H1 (cell line): ENCODE results near the gene SRPX. TPM values are rescaled to one million over a fixed set of nuclear protein-coding genes. Genes with fewer than 3 reads are reported as not detected.

Experiments used
- CTCF ChIA-PET: fragments of 300-600 bp; sonication (Branson Sonifier 250); formaldehyde crosslinking; loops from one replicate; lab custom pipeline; 2021; ENCODE audit not compliant: partially characterized antibody; lab: Charles Lee
- POLR2A ChIA-PET: fragments of 300-600 bp; sonication (Branson Sonifier 250); formaldehyde crosslinking; loops from one replicate; lab custom pipeline; 2021; ENCODE audit warnings: inconsistent platforms; ENCODE audit not compliant: partially characterized antibody; lab: Charles Lee
- DNase-seq, 2 experiments: peaks; one replicate each; pipeline versions ENCODE4 v3.0.0 to v3.0.0-alpha.2; 2010 to 2022; ENCODE audit warnings: low spot score in 2 of 2, low read depth in 1 of 2, mixed read lengths in 1 of 2
- FAIRE-seq: peaks from 2 replicates; lab custom pipeline; 2011; peaks lifted over from hg19 to GRCh38; lab: Jason Lieb, UNC
- H2AFZ ChIP-seq: 2 replicates; pipeline ENCODE4 v1.8.1; 2012; ENCODE audit warnings: low read length, inconsistent platforms
- H2AK5ac ChIP-seq: 2 replicates; pipeline ENCODE4 v1.6.1; 2013; ENCODE audit warnings: low read depth, low read length
- H2BK120ac ChIP-seq: replicated peaks from 2 replicates; pipeline ENCODE3; 2013; ENCODE audit warnings: low read depth, low read length, inconsistent platforms
- H2BK12ac ChIP-seq: 2 replicates; pipeline ENCODE4 v1.6.1; 2013; ENCODE audit warnings: low read depth, low read length
- H2BK15ac ChIP-seq: 2 replicates; pipeline ENCODE4 v1.6.1; 2013; ENCODE audit warnings: low read length
- H2BK20ac ChIP-seq: 2 replicates; pipeline ENCODE4 v1.6.1; 2013; ENCODE audit warnings: low read length
- H2BK5ac ChIP-seq: 2 replicates; pipeline ENCODE4 v1.6.1; 2013; ENCODE audit warnings: low read depth, low read length
- H3K14ac ChIP-seq: 2 replicates; pipeline ENCODE4 v1.6.1; 2013; ENCODE audit warnings: inconsistent platforms; ENCODE audit not compliant: insufficient read length
- H3K18ac ChIP-seq: 2 replicates; pipeline ENCODE4 v1.6.1; 2013; ENCODE audit warnings: low read length; ENCODE audit errors: extremely low read depth
- H3K23ac ChIP-seq: 2 replicates; pipeline ENCODE4 v1.6.1; 2013; ENCODE audit warnings: inconsistent platforms; ENCODE audit not compliant: insufficient read length
- H3K23me2 ChIP-seq: 2 replicates; pipeline ENCODE4 v1.6.1; 2013; ENCODE audit warnings: low read depth, low read length
- H3K27ac ChIP-seq: 2 replicates; pipeline ENCODE4 v1.6.1; 2011; ENCODE audit warnings: low read depth, low read length, inconsistent platforms
- H3K27me3 ChIP-seq, 4 experiments: replicated peaks in 1 of 4; 1 replicate in 1 of 4; 2 replicates in 3 of 4; pipeline versions ENCODE4 v1.6.1 to v1.8.1; 2011 to 2013; ENCODE audit warnings: low read length in 3 of 4, mild to moderate bottlenecking in 3 of 4, inconsistent platforms in 2 of 4, mixed read lengths in 2 of 4, moderate library complexity in 1 of 4; ENCODE audit not compliant: control insufficient read depth in 3 of 4, insufficient read depth in 3 of 4; ENCODE audit errors: extremely low read depth in 1 of 4
- H3K36me3 ChIP-seq, 4 experiments: 2 replicates each; pipeline versions ENCODE4 v1.6.1 to v1.8.1; 2011 to 2013; ENCODE audit warnings: mild to moderate bottlenecking in 4 of 4, low read length in 3 of 4, moderate library complexity in 2 of 4, control low read depth in 1 of 4, inconsistent platforms in 1 of 4; ENCODE audit not compliant: insufficient read depth in 4 of 4, control insufficient read depth in 2 of 4
- H3K4ac ChIP-seq: replicated peaks from 2 replicates; pipeline ENCODE3; 2013; ENCODE audit warnings: low read length, low read depth, mixed read lengths, inconsistent platforms; ENCODE audit not compliant: insufficient read length
- H3K4me1 ChIP-seq, 4 experiments: replicated peaks in 1 of 4; 1 replicate in 1 of 4; 2 replicates in 3 of 4; pipeline versions ENCODE4 v1.6.1 to v1.8.1; 2011 to 2013; ENCODE audit warnings: low read length in 3 of 4, inconsistent platforms in 2 of 4, mixed read lengths in 1 of 4; ENCODE audit not compliant: insufficient read depth in 4 of 4, control insufficient read depth in 3 of 4
- H3K4me2 ChIP-seq, 2 experiments: 2 replicates each; pipeline versions ENCODE4 v1.6.1 to v1.8.1; 2011 to 2013; ENCODE audit warnings: low read depth in 2 of 2, low read length in 2 of 2, control low read depth in 1 of 2, inconsistent platforms in 1 of 2, mild to moderate bottlenecking in 1 of 2; ENCODE audit not compliant: insufficient read depth in 1 of 2
- H3K4me3 ChIP-seq, 4 experiments: fragments of 200-600, 300-600 bp in 1 of 4; sonication (generic), shearing (Covaris generic), sonication (Bioruptor Twin) in 1 of 4; 2 replicates each; pipeline versions ENCODE4 v1.5.1 to v1.8.1; 2011 to 2016; ENCODE audit warnings: low read length in 4 of 4, low read depth in 3 of 4, control low read depth in 2 of 4, inconsistent platforms in 2 of 4, mild to moderate bottlenecking in 2 of 4, mixed read lengths in 1 of 4, moderate library complexity in 1 of 4; ENCODE audit not compliant: insufficient read depth in 2 of 4; ENCODE audit errors: extremely low read depth in 1 of 4
- H3K56ac ChIP-seq: replicated peaks from 2 replicates; pipeline ENCODE3; 2013; ENCODE audit warnings: low read depth, mild to moderate bottlenecking, mixed read lengths, low read length, inconsistent platforms; ENCODE audit not compliant: insufficient read length
- H3K79me1 ChIP-seq: 2 replicates; pipeline ENCODE4 v1.6.1; 2013; ENCODE audit warnings: low read depth, low read length, control low read depth
- H3K79me2 ChIP-seq, 2 experiments: 2 replicates each; pipeline versions ENCODE4 v1.6.1 to v1.8.1; 2012 to 2013; ENCODE audit warnings: low read length in 2 of 2, mild to moderate bottlenecking in 2 of 2, inconsistent platforms in 1 of 2; ENCODE audit not compliant: insufficient read depth in 2 of 2, control insufficient read depth in 1 of 2
- H3K9ac ChIP-seq, 4 experiments: replicated peaks in 1 of 4; 1 replicate in 1 of 4; 2 replicates in 3 of 4; pipeline versions ENCODE4 v1.6.1 to v1.8.1; 2011 to 2013; ENCODE audit warnings: low read depth in 3 of 4, low read length in 3 of 4, control low read depth in 2 of 4, mild to moderate bottlenecking in 2 of 4, moderate library complexity in 2 of 4, inconsistent platforms in 1 of 4; ENCODE audit errors: extremely low read depth in 1 of 4
- H3K9me3 ChIP-seq, 2 experiments: 2 replicates each; pipeline versions ENCODE4 v1.6.1 to v1.8.1; 2012 to 2013; ENCODE audit warnings: mild to moderate bottlenecking in 2 of 2, moderate library complexity in 2 of 2, control low read depth in 1 of 2, inconsistent platforms in 1 of 2, low read depth in 1 of 2, low read length in 1 of 2, mixed read lengths in 1 of 2; ENCODE audit not compliant: insufficient read depth in 2 of 2
- H4K20me1 ChIP-seq, 2 experiments: replicated peaks in 1 of 2; 2 replicates each; pipeline versions ENCODE3 to v1.8.1; 2011 to 2013; ENCODE audit warnings: inconsistent platforms in 2 of 2, low read length in 2 of 2, mild to moderate bottlenecking in 1 of 2; ENCODE audit not compliant: insufficient read depth in 2 of 2, control insufficient read depth in 1 of 2
- H4K5ac ChIP-seq: 2 replicates; pipeline ENCODE4 v1.6.1; 2013; ENCODE audit warnings: low read length, low read depth, mixed read lengths, inconsistent platforms; ENCODE audit not compliant: insufficient read length
- H4K8ac ChIP-seq: 2 replicates; pipeline ENCODE4 v1.8.0; 2013; ENCODE audit warnings: mild to moderate bottlenecking, moderate library complexity, low read length, inconsistent platforms; ENCODE audit not compliant: insufficient read depth; ENCODE audit errors: extremely low read depth
- H4K91ac ChIP-seq: replicated peaks from 2 replicates; pipeline ENCODE3; 2013; ENCODE audit warnings: low read length, mixed read lengths, inconsistent platforms; ENCODE audit not compliant: insufficient read length
- CHD2 ChIP-seq: IDR thresholded peaks from 2 replicates; pipeline ENCODE4 v1.6.1; 2012; ENCODE audit warnings: low read length, improper control_type of control experiment
- CREB1 ChIP-seq: IDR thresholded peaks from 2 replicates; pipeline ENCODE4 v1.6.1; 2012; ENCODE audit warnings: inconsistent platforms
- CTBP2 ChIP-seq: IDR thresholded peaks from 2 replicates; pipeline ENCODE4 v1.7.0; 2011; ENCODE audit warnings: borderline replicate concordance, mild to moderate bottlenecking, moderate library complexity, mixed read lengths, low read length; ENCODE audit not compliant: insufficient read depth, insufficient read length
- EP300 ChIP-seq, 2 experiments: IDR thresholded peaks; 1 replicate in 1 of 2; 2 replicates in 1 of 2; pipeline ENCODE4 v1.6.1; 2011 to 2012; ENCODE audit warnings: low read depth in 2 of 2, low read length in 2 of 2, mild to moderate bottlenecking in 2 of 2, borderline replicate concordance in 1 of 2, inconsistent platforms in 1 of 2, moderate library complexity in 1 of 2
- MAX ChIP-seq: IDR thresholded peaks from 2 replicates; pipeline ENCODE4 v1.6.1; 2012; ENCODE audit warnings: inconsistent platforms
- NANOG ChIP-seq: IDR thresholded peaks from 2 replicates; pipeline ENCODE4 v1.6.1; 2011; ENCODE audit warnings: low read length, low read depth, mild to moderate bottlenecking, inconsistent platforms; ENCODE audit not compliant: insufficient read depth, poor library complexity, severe bottlenecking
- SAP30 ChIP-seq: fragments of 300-600 bp; sonication (generic); IDR thresholded peaks from 2 replicates; pipeline ENCODE4 v1.7.1; 2012; ENCODE audit warnings: low read length, moderate library complexity, mild to moderate bottlenecking, inconsistent platforms; ENCODE audit not compliant: insufficient read depth, insufficient replicate concordance
- SIX5 ChIP-seq: IDR thresholded peaks from 2 replicates; pipeline ENCODE4 v1.6.1; 2011; ENCODE audit warnings: mild to moderate bottlenecking, low read depth, low read length
- SP4 ChIP-seq: IDR thresholded peaks from 2 replicates; pipeline ENCODE4 v1.6.1; 2012; ENCODE audit warnings: low read length, inconsistent platforms
- TAF1 ChIP-seq: IDR thresholded peaks from 2 replicates; pipeline ENCODE4 v1.6.1; 2011; ENCODE audit warnings: mild to moderate bottlenecking, low read depth, low read length
- WGBS, 2 experiments: shearing (Covaris generic) in 1 of 2; methylation state at CpG; one replicate each; pipeline versions ENCODE4 v1.1.6 to v1.1.7; 2013 to 2015; ENCODE audit warnings: low lambda C conversion rate in 2 of 2, mixed read lengths in 2 of 2, inconsistent platforms in 1 of 2, low coverage in 1 of 2, missing lambda C conversion rate in 1 of 2; ENCODE audit not compliant: insufficient replicate concordance in 2 of 2, insufficient coverage in 1 of 2, insufficient read length in 1 of 2; ENCODE audit errors: extremely low coverage in 1 of 2, missing lambda C conversion rate in 1 of 2; 5-methylcytosine and 5-hydroxymethylcytosine counted together
- polyA plus RNA-seq, 7 experiments: library from polyadenylated mRNA; depleted of rRNA in 3 of 7; stranded (reverse) in 5 of 7; unstranded in 2 of 7; fragments of >200 nt in 5 of 7; fragments of 200-250 nt in 2 of 7; gene quantifications; 1 replicate in 5 of 7; 2 replicates in 1 of 7; 4 replicates in 1 of 7; pipeline versions ENCODE4 v1.2.1 to v1.2.3, GENCODE V29; 2011 to 2013; ENCODE audit warnings: missing spikeins in 2 of 7, mixed read lengths in 2 of 7
- total RNA-seq: library from RNA; stranded (reverse); fragmentation: NEBNext Ultra II Directional; extraction: Animal tissue kit (Norgen Biotek cat#: 25700); gene quantifications from 2 replicates; pipeline ENCODE4 v1.2.1, GENCODE V29; 2021

The SRPX gene
- total and polyA plus RNA-seq, 2 of the 8 experiments (the other 6 are each of a cell fraction or from before 2014, with no cell fraction given) = 7.6 to 10.4 TPM

DNA sequence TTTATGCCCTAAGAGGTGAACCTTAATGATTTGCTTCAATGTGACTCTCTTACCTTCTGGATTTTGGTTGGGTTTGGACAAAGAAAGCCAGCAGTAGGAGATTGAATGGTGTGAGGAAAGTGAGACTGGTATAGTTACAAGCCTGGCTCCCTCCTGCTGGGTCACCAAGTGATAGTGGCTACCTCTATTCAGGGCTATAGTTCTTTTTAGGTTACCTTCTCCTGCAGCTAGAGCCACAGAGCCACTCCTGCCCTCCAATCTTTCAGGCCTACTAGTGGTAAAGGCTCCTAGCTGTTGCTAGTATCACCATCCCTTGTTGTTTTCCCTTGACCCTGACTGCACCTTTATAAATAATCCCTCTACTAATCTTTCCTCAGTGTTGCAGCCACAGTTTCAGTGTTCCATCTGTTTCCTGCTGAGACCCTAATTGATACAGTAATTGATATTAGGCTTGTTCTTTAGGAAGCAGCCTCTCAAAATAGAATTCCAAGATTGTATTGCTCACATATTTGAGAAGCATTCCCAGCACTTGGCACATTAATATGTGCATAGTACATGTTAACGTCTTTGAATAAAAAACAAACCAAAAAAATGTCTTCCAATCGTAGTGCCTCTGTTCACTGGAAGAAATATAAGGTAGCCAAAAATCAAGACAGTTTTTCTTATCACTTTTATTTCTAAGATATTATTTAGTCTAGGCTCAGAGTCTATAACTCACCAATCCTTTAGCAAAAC lies 82.3 kb downstream of the SRPX start:
- H2BK12ac ChIP-seq = no peak overlapping the region
- H3K27me3 ChIP-seq = no peaks in the 10 kb centered on the region
- no peaks in the 10 kb centered on the region for H3K9me3 ChIP-seq
- no peak overlapping the region for H4K91ac ChIP-seq
- no peaks in the 10 kb centered on the region for H3K79me1 ChIP-seq
- H4K20me1 ChIP-seq = no peaks in the 10 kb centered on the region
- H3K79me2 ChIP-seq = no peaks in the 10 kb centered on the region
- no peak overlapping the region for H3K9ac ChIP-seq
- no peaks in the 10 kb centered on the region for H3K36me3 ChIP-seq
- H3K27ac ChIP-seq = no peak overlapping the region
- H3K4ac ChIP-seq = no peak overlapping the region
- H2BK20ac ChIP-seq = no peak overlapping the region
- DNase-seq (no peak), FAIRE-seq (no peak)
- H2BK5ac ChIP-seq = no peak overlapping the region
- ChIA-PET CTCF (interaction anchor here (1.9 kb wide), 1 partner anchor 28 kb away, joined by 5 read pairs; no protein-coding TSS in a partner anchor), POLR2A (no interaction called here)
- no peak overlapping the region for H3K56ac ChIP-seq
- H2BK120ac ChIP-seq = no peak overlapping the region
- no peak overlapping the region for H3K18ac ChIP-seq
- no peak overlapping the region for H3K14ac ChIP-seq
- H3K4me3 ChIP-seq = no peak overlapping the region
- no peak overlapping the region for H3K23ac ChIP-seq
- 0% methylated on average over 2 of the region's 2 CpGs; no CpG with 5 or more reads in 1 of the 2 experiments for WGBS, 2 experiments
- no peaks in the 10 kb centered on the region for H3K4me1 ChIP-seq
- H2AFZ ChIP-seq = no peak overlapping the region
- no peak overlapping the region for H4K8ac ChIP-seq
- no peak overlapping the region for H2BK15ac ChIP-seq
- no peak overlapping the region for H4K5ac ChIP-seq
- H2AK5ac ChIP-seq = no peak overlapping the region
- H3K4me2 ChIP-seq = no peak overlapping the region
- no peaks in the 10 kb centered on the region for H3K23me2 ChIP-seq
- TF ChIP-seq SIX5 = no peak
- TF ChIP-seq CHD2 = no peak
- TF ChIP-seq CREB1 = no peak
- no peak for TF ChIP-seq NANOG
- TF ChIP-seq CTBP2 = no peak
- no peak for TF ChIP-seq TAF1
- TF ChIP-seq MAX = no peak
- TF ChIP-seq SAP30 = no peak
- TF ChIP-seq SP4 = no peak
- TF ChIP-seq EP300 (IDR thresholded peaks at IDR 0.05; ENCODE audit: borderline replicate concordance in 1 of 2, low read depth in 2 of 2, low read length in 2 of 2) = no peak
